Endothelial cell of umbilical vein (primary cell): Measurements from ENCODE around the gene HINT2. TPM values are rescaled to one million over a fixed set of nuclear protein-coding genes. Genes with fewer than 3 reads are reported as not detected.

ENCODE experiments used
- BruUV-seq: library from RNA; stranded (reverse); fragments of 400-500 nt; replicated peaks from 2 replicates; lab custom pipeline; 2021; lab: Mats Ljungman, UMichigan
- CTCF ChIA-PET: fragments of 300-600, 350-600 bp; sonication (Branson Sonifier 250); formaldehyde crosslinking; loops from one replicate; lab custom pipeline; 2021; ENCODE audit warnings: antibody characterized with exemption, inconsistent platforms; lab: Charles Lee
- POLR2A ChIA-PET: fragments of 300-600, 350-600 bp; sonication (Branson Sonifier 250); formaldehyde crosslinking; loops from one replicate; lab custom pipeline; 2021; ENCODE audit warnings: antibody characterized with exemption, inconsistent platforms; lab: Charles Lee
- DNase-seq: peaks from one replicate; pipeline ENCODE4 v3.0.0-alpha.2; 2011; ENCODE audit warnings: low read depth, low spot score
- FAIRE-seq: peaks from 2 replicates; lab custom pipeline; 2011; peaks lifted over from hg19 to GRCh38; lab: Jason Lieb, UNC
- H2AFZ ChIP-seq: 2 replicates; pipeline ENCODE4 v1.6.0; 2012; ENCODE audit warnings: low read depth, low read length, control low read depth, inconsistent platforms
- H3K27ac ChIP-seq: 2 replicates; pipeline ENCODE4 v1.5.1; 2011; ENCODE audit warnings: low read depth, mild to moderate bottlenecking, control low read depth, low read length, moderate library complexity; ENCODE audit not compliant: insufficient read depth
- H3K27me3 ChIP-seq, 2 experiments: 2 replicates each; pipeline versions ENCODE4 v1.6.0 to v1.6.1; 2011; ENCODE audit warnings: low read length in 2 of 2, mixed read lengths in 1 of 2; ENCODE audit not compliant: control insufficient read depth in 2 of 2, insufficient read depth in 2 of 2
- H3K36me3 ChIP-seq, 2 experiments: 2 replicates in 1 of 2; 3 replicates in 1 of 2; pipeline ENCODE4 v1.5.1; 2011; ENCODE audit warnings: low read length in 2 of 2, mild to moderate bottlenecking in 1 of 2, moderate library complexity in 1 of 2; ENCODE audit not compliant: control insufficient read depth in 2 of 2, insufficient read depth in 2 of 2; ENCODE audit errors: extremely low read depth in 1 of 2
- H3K4me1 ChIP-seq: 3 replicates; pipeline ENCODE4 v1.5.1; 2011; ENCODE audit warnings: mild to moderate bottlenecking, low read length; ENCODE audit not compliant: control insufficient read depth, insufficient read depth; ENCODE audit errors: extremely low read depth
- H3K4me2 ChIP-seq: 2 replicates; pipeline ENCODE4 v1.6.1; 2011; ENCODE audit warnings: low read length, control low read depth, mixed read lengths; ENCODE audit not compliant: insufficient read depth
- H3K4me3 ChIP-seq, 3 experiments: fragments of 200-600 bp in 1 of 3; sonication (generic), shearing (Covaris generic) in 1 of 3; replicated peaks in 1 of 3; 2 replicates each; pipeline ENCODE4 v1.5.1; 2011 to 2016; ENCODE audit warnings: control low read depth in 3 of 3, low read length in 3 of 3, mild to moderate bottlenecking in 2 of 3, inconsistent platforms in 1 of 3, low read depth in 1 of 3, moderate library complexity in 1 of 3; ENCODE audit not compliant: insufficient read depth in 1 of 3
- H3K79me2 ChIP-seq: 2 replicates; pipeline ENCODE4 v1.6.0; 2012; ENCODE audit warnings: low read length, inconsistent platforms; ENCODE audit not compliant: control insufficient read depth, insufficient read depth
- H3K9ac ChIP-seq: replicated peaks from 2 replicates; pipeline ENCODE3; 2011; ENCODE audit warnings: low read length, control low read depth; ENCODE audit not compliant: insufficient read depth; ENCODE audit errors: extremely low read depth
- H3K9me1 ChIP-seq: replicated peaks from 3 replicates; pipeline ENCODE4 v1.6.0; 2011; ENCODE audit warnings: mild to moderate bottlenecking, low read length; ENCODE audit not compliant: control insufficient read depth, insufficient read depth; ENCODE audit errors: extremely low read depth
- H3K9me3 ChIP-seq: replicated peaks from 2 replicates; pipeline ENCODE4 v1.5.1; 2012; ENCODE audit warnings: low read length, inconsistent platforms; ENCODE audit not compliant: control insufficient read depth, insufficient read depth
- H4K20me1 ChIP-seq: replicated peaks from 2 replicates; pipeline ENCODE3; 2011; ENCODE audit warnings: mild to moderate bottlenecking, low read length; ENCODE audit not compliant: control insufficient read depth, insufficient read depth; ENCODE audit errors: extremely low read depth
- CTCF ChIP-seq, 2 donors: IDR thresholded peaks; 1 replicate in 1 of 2; 2 replicates in 1 of 2; pipeline ENCODE4 v1.5.1; 2011; ENCODE audit warnings: low read length in 2 of 2, mild to moderate bottlenecking in 2 of 2, moderate library complexity in 2 of 2, control low read depth in 1 of 2, inconsistent platforms in 1 of 2, low read depth in 1 of 2; ENCODE audit not compliant: insufficient read depth in 1 of 2; ENCODE audit errors: extremely low read depth in 1 of 2
- MYC ChIP-seq: IDR thresholded peaks from one replicate; pipeline ENCODE4 v1.6.1; 2011; ENCODE audit warnings: mild to moderate bottlenecking, low read depth, low read length
- POLR2AphosphoS5 ChIP-seq: IDR thresholded peaks from 2 replicates; pipeline ENCODE4 v1.6.1; 2012; ENCODE audit warnings: low read depth, mild to moderate bottlenecking, control low read depth, low read length, moderate library complexity; ENCODE audit not compliant: insufficient read depth
- dilution Hi-C: fragments of 300-500 bp; cut with MboI; formaldehyde crosslinking; loops from one replicate; pipeline ENCODE4 v1.15.0; 2019; ENCODE audit warnings: low sequenced_read_pairs; ENCODE audit not compliant: extremely low pct_ligation_motif_present
- intact Hi-C: fragments of 100-400 bp; cut with micrococcal nuclease; formaldehyde crosslinking; loops from one replicate; pipeline ENCODE4 v1.10.0; 2022
- polyA plus RNA-seq, 4 experiments: library from polyadenylated mRNA; depleted of rRNA in 3 of 4; stranded (reverse) in 3 of 4; unstranded in 1 of 4; fragments of >200 nt; gene quantifications; 2 replicates each; pipeline versions ENCODE4 v1.2.1 to v1.2.3, GENCODE V29; 2011 to 2012; ENCODE audit warnings: missing spikeins in 1 of 4
- total RNA-seq: library from RNA; stranded (reverse); gene quantifications from 2 replicates; pipeline ENCODE4 v1.2.3, GENCODE V29; 2021
- TF ChIP-seq, protein P1 (sequence below): IDR thresholded peaks from 2 replicates; pipeline ENCODE4 v1.6.1; 2011; ENCODE audit not compliant: insufficient read depth, insufficient read length

The HINT2 gene
- total and polyA plus RNA-seq, 2 donors (not counting 3 experiments of a cell fraction or from before 2014, with no cell fraction given) = 27.2 to 42.1 TPM

DNA sequence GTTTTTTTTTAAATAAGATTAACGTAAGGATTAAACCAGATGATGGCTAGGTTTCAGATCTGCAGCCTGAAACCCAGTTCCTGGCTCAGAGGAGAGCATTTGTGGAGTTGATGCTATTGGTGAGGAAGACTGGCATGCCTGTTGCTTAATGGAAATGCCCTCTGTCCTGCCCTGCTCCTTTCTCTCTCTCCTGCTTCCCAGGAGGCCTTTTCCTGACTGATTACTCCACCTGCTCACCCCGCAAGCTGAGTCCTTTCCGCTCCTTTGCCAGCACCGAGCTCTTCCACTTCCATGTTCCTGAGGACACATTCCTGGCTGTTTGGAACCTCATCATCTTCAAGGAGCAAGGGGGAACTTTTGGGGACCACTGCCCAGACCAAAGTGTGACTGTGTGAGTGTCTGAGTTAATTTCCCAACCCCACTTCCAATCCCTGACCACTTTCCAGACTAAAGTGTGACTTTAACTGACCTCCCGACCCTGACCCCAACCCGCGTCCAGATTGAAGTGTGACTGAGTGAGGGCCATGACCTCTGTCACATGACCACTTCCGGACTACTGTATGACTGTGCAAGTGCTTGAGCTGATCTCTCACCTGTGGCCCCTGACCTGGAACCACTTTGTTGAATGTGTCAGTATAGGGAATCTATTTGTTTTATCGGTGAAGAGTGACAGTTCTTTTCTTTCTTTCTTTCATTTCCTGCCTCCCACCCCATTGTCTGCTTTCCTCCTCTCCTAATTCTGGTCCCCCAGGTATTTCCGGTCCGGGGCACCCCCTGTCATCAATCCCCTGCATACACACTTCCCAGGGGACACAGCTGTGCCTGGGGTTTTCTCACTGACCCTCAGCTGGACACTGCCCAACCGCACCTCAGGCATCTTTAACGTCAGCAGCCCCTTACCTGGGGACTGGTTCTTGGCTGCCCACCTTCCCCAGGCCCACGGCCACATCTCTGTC, 19.7 kb upstream of the HINT2 start:
- no peak overlapping the region for H3K9ac ChIP-seq
- POLR2A ChIA-PET = no interaction called here
- peaks cover 3% of the 10 kb centered on the region for H3K4me1 ChIP-seq
- peaks cover 0 to 7% of the 10 kb centered on the region in 2 experiments for H3K27me3 ChIP-seq
- H4K20me1 ChIP-seq = no peaks in the 10 kb centered on the region
- no peak for DNase-seq
- TF ChIP-seq, protein P1, sequence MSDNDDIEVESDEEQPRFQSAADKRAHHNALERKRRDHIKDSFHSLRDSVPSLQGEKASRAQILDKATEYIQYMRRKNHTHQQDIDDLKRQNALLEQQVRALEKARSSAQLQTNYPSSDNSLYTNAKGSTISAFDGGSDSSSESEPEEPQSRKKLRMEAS = no peak
- no peak for TF ChIP-seq POLR2AphosphoS5
- no peak for TF ChIP-seq CTCF (IDR thresholded peaks at IDR 0.05; ENCODE audit: extremely low read depth in 1 of 2, insufficient read depth in 1 of 2, low read depth in 1 of 2, low read length in 2 of 2)
- TF ChIP-seq MYC = no peak
- H2AFZ ChIP-seq = no peak overlapping the region
- CTCF ChIA-PET = interaction anchor here (0.9 to 3.2 kb wide), 16 partner anchors 8 to 177 kb away, joined by 3 to 27 read pairs (median 6); partner anchors contain the start of genes CCDC107, HINT2 and RMRP
- H3K4me3 ChIP-seq = no peak overlapping the region
- no peak for FAIRE-seq
- no peaks in the 10 kb centered on the region for H3K9me3 ChIP-seq
- no peaks in the 10 kb centered on the region for H3K79me2 ChIP-seq
- H3K9me1 ChIP-seq = no peaks in the 10 kb centered on the region
- no peak overlapping the region for H3K4me2 ChIP-seq
- no peaks in the 10 kb centered on the region for H3K36me3 ChIP-seq
- intact Hi-C loops = no loop called here
- BruUV-seq = no TSS peak
- no peak overlapping the region for H3K27ac ChIP-seq
- dilution Hi-C loops = no loop called here
